Keratinocyte (primary cell): Measurements from ENCODE around the gene CNTLN. TPM values are rescaled to one million over a fixed set of nuclear protein-coding genes. Genes with fewer than 3 reads are reported as not detected.

Experiments
- DNase-seq: peaks from one replicate; pipeline ENCODE4 v3.0.0-alpha.2; 2011; ENCODE audit warnings: low read depth, missing footprints, low spot score
- FAIRE-seq: peaks from 2 replicates; lab custom pipeline; 2011; peaks lifted over from hg19 to GRCh38; lab: Jason Lieb, UNC
- H2AFZ ChIP-seq: 2 replicates; pipeline ENCODE4 v1.6.0; 2012; ENCODE audit warnings: low read length, control low read depth, inconsistent platforms; ENCODE audit not compliant: control insufficient read depth
- H3K27ac ChIP-seq: 2 replicates; pipeline ENCODE4 v1.5.1; 2011; ENCODE audit warnings: low read length; ENCODE audit not compliant: control insufficient read depth, insufficient read depth
- H3K27me3 ChIP-seq: 3 replicates; pipeline ENCODE4 v1.6.0; 2011; ENCODE audit warnings: low read length; ENCODE audit not compliant: control insufficient read depth, insufficient read depth; ENCODE audit errors: extremely low read depth
- H3K36me3 ChIP-seq, 2 experiments: 2 replicates in 1 of 2; 3 replicates in 1 of 2; pipeline ENCODE4 v1.5.1; 2011; ENCODE audit warnings: low read length in 2 of 2, mild to moderate bottlenecking in 1 of 2; ENCODE audit not compliant: control insufficient read depth in 2 of 2, insufficient read depth in 2 of 2; ENCODE audit errors: extremely low read depth in 1 of 2
- H3K4me1 ChIP-seq: 3 replicates; pipeline ENCODE4 v1.5.1; 2011; ENCODE audit warnings: low read length; ENCODE audit not compliant: control insufficient read depth, insufficient read depth; ENCODE audit errors: extremely low read depth
- H3K4me2 ChIP-seq: 3 replicates; pipeline ENCODE4 v1.6.0; 2011; ENCODE audit warnings: low read depth, low read length; ENCODE audit not compliant: control insufficient read depth, insufficient read depth; ENCODE audit errors: extremely low read depth
- H3K4me3 ChIP-seq, 3 experiments: fragments of 200-600 bp in 1 of 3; sonication (generic) in 1 of 3; 2 replicates in 2 of 3; 3 replicates in 1 of 3; pipeline ENCODE4 v1.5.1; 2011 to 2016; ENCODE audit warnings: low read length in 3 of 3, mild to moderate bottlenecking in 3 of 3, control low read depth in 2 of 3, inconsistent platforms in 1 of 3, low read depth in 1 of 3, mixed read lengths in 1 of 3, mixed run types in 1 of 3, moderate library complexity in 1 of 3; ENCODE audit not compliant: control insufficient read depth in 2 of 3, insufficient read depth in 2 of 3; ENCODE audit errors: extremely low read depth in 1 of 3
- H3K79me2 ChIP-seq: 2 replicates; pipeline ENCODE4 v1.6.0; 2012; ENCODE audit warnings: low read length; ENCODE audit not compliant: control insufficient read depth, insufficient read depth
- H3K9ac ChIP-seq: 3 replicates; pipeline ENCODE4 v1.6.0; 2011; ENCODE audit warnings: low read length; ENCODE audit not compliant: control insufficient read depth, insufficient read depth; ENCODE audit errors: extremely low read depth
- H3K9me1 ChIP-seq: 3 replicates; pipeline ENCODE4 v1.6.0; 2011; ENCODE audit warnings: low read length; ENCODE audit not compliant: control insufficient read depth, insufficient read depth; ENCODE audit errors: extremely low read depth
- H3K9me3 ChIP-seq: 2 replicates; pipeline ENCODE4 v1.5.1; 2012; ENCODE audit warnings: low read depth, low read length; ENCODE audit not compliant: control insufficient read depth
- H4K20me1 ChIP-seq: 3 replicates; pipeline ENCODE4 v1.6.0; 2011; ENCODE audit warnings: low read length; ENCODE audit not compliant: control insufficient read depth, insufficient read depth; ENCODE audit errors: extremely low read depth
- EZH2 ChIP-seq: IDR thresholded peaks from one replicate; pipeline ENCODE4 v1.6.1; 2012; ENCODE audit warnings: inconsistent platforms, mild to moderate bottlenecking, low read length, moderate library complexity
- dilution Hi-C: fragments of 300-500 bp; cut with MboI; formaldehyde crosslinking; loops from one replicate; pipeline ENCODE4 v1.7.0; 2020; ENCODE audit warnings: low sequenced_read_pairs; ENCODE audit not compliant: extremely low pct_ligation_motif_present
- polyA plus RNA-seq, 5 experiments: library from polyadenylated mRNA; depleted of rRNA in 3 of 5; stranded (reverse) in 3 of 5; stranded (forward) in 1 of 5; unstranded in 1 of 5; fragments of >200 nt; gene quantifications; 1 replicate in 1 of 5; 2 replicates in 3 of 5; 3 replicates in 1 of 5; pipeline versions ENCODE4 v1.2.1 to v1.2.3, GENCODE V29; 2011 to 2012; ENCODE audit warnings: missing spikeins in 2 of 5, low read depth in 1 of 5, low replicate concordance in 1 of 5
- TF ChIP-seq, protein P1 (sequence below), 3 experiments: IDR thresholded peaks in 1 of 3; conservative IDR thresholded peaks in 1 of 3; optimal IDR thresholded peaks in 1 of 3; 2 replicates in 2 of 3; 3 replicates in 1 of 3; pipeline versions ENCODE3 to v1.5.1; 2011; ENCODE audit warnings: low read length in 3 of 3, mild to moderate bottlenecking in 3 of 3, moderate library complexity in 2 of 3, control low read depth in 1 of 3, inconsistent platforms in 1 of 3; ENCODE audit not compliant: insufficient read depth in 2 of 3; ENCODE audit errors: extremely low read depth in 1 of 3

The CNTLN gene
- polyA plus RNA-seq, 1 donor (not counting 4 experiments of a cell fraction or from before 2014, with no cell fraction given) = 2.4 TPM

DNA sequence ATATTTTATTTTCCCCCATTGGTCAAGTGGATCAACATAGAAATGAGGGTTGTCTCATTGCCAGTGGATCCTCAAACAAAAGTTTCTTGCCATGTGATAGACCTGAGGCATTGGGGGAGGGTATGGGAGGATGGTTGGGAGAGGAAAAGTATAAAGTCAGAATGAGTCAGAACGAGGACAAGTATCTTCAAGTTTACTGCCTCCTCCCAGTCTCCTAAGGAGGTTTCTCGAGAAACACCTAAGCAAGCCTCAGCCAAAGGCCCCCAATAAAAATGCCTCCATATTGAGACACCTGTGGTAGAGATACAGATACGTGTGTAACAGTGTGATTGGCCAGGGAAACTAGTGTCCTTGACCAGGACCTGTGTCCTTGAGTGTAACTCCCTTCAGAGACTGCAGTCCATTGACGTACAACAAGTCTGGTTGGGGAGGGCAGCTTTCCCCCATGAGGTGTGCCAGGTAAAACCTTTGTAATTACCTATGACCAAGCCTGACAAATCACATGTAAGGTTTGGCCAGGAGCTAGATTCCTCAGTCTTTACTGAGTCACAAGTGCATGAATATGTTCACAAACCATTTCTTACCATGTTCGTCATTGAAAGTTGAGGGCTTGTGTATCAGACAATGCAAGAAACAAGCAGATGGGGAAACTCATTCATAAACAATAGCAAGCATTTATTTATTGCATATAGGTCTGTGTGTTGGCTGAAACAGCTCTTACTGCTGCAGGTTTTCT, 245.5 kb downstream of the CNTLN start:
- H3K27me3 ChIP-seq = no peaks in the 10 kb centered on the region
- peak overlapping the region; percentile 72 for H2AFZ ChIP-seq
- H3K9me3 ChIP-seq = no peaks in the 10 kb centered on the region
- H3K9ac ChIP-seq = peak overlapping the region; percentile 17
- FAIRE-seq (peak; percentile 81), DNase-seq (peak; percentile 70)
- no peaks in the 10 kb centered on the region for H3K9me1 ChIP-seq
- no peak overlapping the region for H3K4me3 ChIP-seq
- H3K79me2 ChIP-seq = no peaks in the 10 kb centered on the region
- H3K27ac ChIP-seq = peak overlapping the region; percentile 73
- no peaks in the 10 kb centered on the region for H3K36me3 ChIP-seq
- no peaks in the 10 kb centered on the region for H4K20me1 ChIP-seq
- H3K4me1 ChIP-seq = no peaks in the 10 kb centered on the region
- no peak for TF ChIP-seq EZH2
- TF ChIP-seq, protein P1, sequence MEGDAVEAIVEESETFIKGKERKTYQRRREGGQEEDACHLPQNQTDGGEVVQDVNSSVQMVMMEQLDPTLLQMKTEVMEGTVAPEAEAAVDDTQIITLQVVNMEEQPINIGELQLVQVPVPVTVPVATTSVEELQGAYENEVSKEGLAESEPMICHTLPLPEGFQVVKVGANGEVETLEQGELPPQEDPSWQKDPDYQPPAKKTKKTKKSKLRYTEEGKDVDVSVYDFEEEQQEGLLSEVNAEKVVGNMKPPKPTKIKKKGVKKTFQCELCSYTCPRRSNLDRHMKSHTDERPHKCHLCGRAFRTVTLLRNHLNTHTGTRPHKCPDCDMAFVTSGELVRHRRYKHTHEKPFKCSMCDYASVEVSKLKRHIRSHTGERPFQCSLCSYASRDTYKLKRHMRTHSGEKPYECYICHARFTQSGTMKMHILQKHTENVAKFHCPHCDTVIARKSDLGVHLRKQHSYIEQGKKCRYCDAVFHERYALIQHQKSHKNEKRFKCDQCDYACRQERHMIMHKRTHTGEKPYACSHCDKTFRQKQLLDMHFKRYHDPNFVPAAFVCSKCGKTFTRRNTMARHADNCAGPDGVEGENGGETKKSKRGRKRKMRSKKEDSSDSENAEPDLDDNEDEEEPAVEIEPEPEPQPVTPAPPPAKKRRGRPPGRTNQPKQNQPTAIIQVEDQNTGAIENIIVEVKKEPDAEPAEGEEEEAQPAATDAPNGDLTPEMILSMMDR (optimal IDR thresholded peaks at IDR 0.05 in 1 of 3, IDR thresholded peaks at IDR 0.05 in 1 of 3, conservative IDR thresholded peaks at IDR 0.05 in 1 of 3; ENCODE audit: extremely low read depth in 1 of 3, insufficient read depth in 2 of 3, low read length in 3 of 3) = no peak
- peak overlapping the region; percentile 37 for H3K4me2 ChIP-seq
- dilution Hi-C loops = no loop called here

DNA sequence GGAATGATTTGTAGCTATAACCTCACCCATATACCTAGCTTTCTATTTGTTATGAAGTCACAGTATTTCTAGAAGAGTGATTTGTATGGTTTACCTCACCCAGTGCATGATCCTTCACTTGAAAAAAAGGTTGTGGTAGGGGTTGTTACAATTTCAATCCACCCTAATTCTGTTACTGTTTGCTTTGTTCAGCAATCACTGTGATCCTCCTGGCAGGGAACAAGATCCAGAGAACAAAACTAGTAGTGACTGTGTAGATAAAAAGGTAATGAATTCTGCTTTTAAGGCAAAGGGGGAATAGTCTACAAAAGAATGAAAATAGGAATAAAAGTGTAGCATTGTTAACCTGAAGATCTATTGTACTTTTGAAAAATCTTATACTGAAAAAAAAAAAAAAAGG, 252.7 kb downstream of the CNTLN start:
- H3K4me3 ChIP-seq = no peak overlapping the region
- H3K79me2 ChIP-seq = no peaks in the 10 kb centered on the region
- no peak for DNase-seq
- no peak overlapping the region for H3K27ac ChIP-seq
- no peak overlapping the region for H3K9ac ChIP-seq
- TF ChIP-seq EZH2 = no peak
- TF ChIP-seq, protein P1 (optimal IDR thresholded peaks at IDR 0.05 in 1 of 3, IDR thresholded peaks at IDR 0.05 in 1 of 3, conservative IDR thresholded peaks at IDR 0.05 in 1 of 3; ENCODE audit: extremely low read depth in 1 of 3, insufficient read depth in 2 of 3, low read length in 3 of 3) = no peak
- no peak overlapping the region for H3K4me2 ChIP-seq
- no peaks in the 10 kb centered on the region for H3K27me3 ChIP-seq
- H3K9me1 ChIP-seq = no peaks in the 10 kb centered on the region
- no peaks in the 10 kb centered on the region for H3K36me3 ChIP-seq
- no peak overlapping the region for H2AFZ ChIP-seq
- no peak for FAIRE-seq
- dilution Hi-C loops = no loop called here
- no peaks in the 10 kb centered on the region for H4K20me1 ChIP-seq
- H3K9me3 ChIP-seq = no peaks in the 10 kb centered on the region
- H3K4me1 ChIP-seq = no peaks in the 10 kb centered on the region
